GM13976 (cell line): ENCODE results near the gene DNAH8.

ENCODE experiments used
- DNase-seq: peaks from one replicate; pipeline ENCODE4 v3.0.0; 2012; ENCODE audit warnings: low spot score
- in situ Hi-C: fragments of 300-500 bp; cut with MboI; formaldehyde crosslinking; loops from one replicate; pipeline ENCODE4 v1.12.0; 2022; ENCODE audit warnings: low sequenced_read_pairs, mixed read lengths, inconsistent platforms; ENCODE audit not compliant: unreplicated experiment
- TF ChIP-seq, protein P1 (sequence below): IDR thresholded peaks from 2 replicates; pipeline ENCODE4 v1.5.1; 2012; ENCODE audit warnings: borderline replicate concordance, mild to moderate bottlenecking; ENCODE audit not compliant: insufficient read depth; ENCODE audit errors: extremely low read depth, missing control alignments, control extremely low read depth

Gene DNAH8

DNA sequence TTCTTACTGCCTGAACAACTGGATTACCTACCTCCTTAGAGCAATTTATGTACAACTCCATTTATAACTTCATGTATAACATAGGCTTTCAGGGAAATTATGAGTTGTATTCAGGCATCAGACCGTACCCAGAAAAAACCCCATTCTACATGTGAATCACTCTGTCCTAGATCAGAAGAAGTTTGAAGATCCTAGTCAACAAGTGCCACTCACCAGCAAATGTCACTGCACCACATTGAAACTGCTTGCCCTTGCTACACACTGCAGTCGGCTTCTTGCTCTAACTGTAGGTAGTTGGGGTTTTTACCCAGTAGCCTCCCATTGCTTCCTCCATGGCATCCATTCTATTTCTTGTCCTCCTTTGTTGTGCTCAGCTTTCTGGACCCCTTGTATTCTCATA lies 132.4 kb downstream of the DNAH8 start:
- in situ Hi-C loops: no loop called here
- DNase-seq: no peak
- TF ChIP-seq, protein P1, sequence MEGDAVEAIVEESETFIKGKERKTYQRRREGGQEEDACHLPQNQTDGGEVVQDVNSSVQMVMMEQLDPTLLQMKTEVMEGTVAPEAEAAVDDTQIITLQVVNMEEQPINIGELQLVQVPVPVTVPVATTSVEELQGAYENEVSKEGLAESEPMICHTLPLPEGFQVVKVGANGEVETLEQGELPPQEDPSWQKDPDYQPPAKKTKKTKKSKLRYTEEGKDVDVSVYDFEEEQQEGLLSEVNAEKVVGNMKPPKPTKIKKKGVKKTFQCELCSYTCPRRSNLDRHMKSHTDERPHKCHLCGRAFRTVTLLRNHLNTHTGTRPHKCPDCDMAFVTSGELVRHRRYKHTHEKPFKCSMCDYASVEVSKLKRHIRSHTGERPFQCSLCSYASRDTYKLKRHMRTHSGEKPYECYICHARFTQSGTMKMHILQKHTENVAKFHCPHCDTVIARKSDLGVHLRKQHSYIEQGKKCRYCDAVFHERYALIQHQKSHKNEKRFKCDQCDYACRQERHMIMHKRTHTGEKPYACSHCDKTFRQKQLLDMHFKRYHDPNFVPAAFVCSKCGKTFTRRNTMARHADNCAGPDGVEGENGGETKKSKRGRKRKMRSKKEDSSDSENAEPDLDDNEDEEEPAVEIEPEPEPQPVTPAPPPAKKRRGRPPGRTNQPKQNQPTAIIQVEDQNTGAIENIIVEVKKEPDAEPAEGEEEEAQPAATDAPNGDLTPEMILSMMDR: no peak

DNA sequence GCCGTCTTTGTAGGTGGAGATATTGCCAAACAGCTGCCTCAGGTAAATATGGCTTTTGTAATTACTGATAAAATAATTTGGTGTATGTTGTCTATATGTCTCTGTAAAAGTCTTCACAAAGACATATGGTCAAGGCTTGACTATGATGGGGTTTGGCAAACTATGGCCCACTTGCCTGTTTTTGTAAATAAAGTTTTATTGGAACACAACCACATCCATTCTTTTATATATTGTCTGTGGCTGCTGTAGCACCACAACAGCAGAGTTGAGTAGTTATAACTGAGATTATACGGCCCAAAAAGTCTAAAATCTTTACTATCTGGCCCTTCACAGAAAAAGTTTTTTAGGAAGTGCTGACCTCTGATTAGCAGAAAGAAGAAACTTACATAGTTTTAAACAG lies 133.6 kb downstream of the DNAH8 start:
- TF ChIP-seq, protein P1: no peak
- DNase-seq: no peak
- in situ Hi-C loops: no loop called here

DNA sequence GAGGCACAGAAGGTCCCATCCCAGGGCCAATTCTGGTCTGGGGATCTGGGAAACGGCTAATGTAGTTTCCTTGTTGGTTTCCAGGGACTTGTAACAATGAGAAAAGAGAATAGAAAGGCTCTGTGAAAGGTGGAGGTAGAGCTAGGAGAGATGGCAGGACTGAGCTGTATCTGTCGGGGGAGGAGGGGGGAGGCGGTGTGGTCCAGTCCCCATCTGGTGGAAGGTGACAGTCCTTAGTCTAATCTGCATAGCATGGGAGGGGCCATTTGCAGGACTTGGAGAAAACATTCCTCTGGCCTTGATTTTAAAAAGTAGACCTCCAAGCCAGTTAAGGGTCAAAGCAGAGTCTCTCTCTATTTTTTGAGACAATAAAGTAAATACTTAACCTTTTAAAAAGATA lies 137.1 kb downstream of the DNAH8 start:
- no peak for DNase-seq
- TF ChIP-seq, protein P1: no peak
- in situ Hi-C loops: no loop called here

DNA sequence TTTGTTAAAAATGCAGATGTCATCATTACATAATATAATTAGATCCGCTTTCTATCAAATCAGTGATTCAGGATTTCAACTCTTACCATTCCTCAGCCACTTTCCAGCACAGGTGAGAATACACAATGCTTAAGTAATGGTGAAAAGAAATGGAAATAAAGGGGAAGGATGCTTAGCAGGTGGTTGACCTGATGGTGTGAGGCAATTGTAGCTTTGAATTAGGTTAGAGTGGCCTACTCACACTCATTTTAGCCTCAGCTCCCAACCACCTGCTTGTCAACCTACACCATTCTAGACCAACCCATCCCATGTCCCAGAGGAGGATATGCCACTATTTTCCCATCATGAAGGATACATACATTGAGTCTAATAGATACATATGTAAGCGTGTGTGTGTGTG lies 138.1 kb downstream of the DNAH8 start:
- TF ChIP-seq, protein P1: no peak
- DNase-seq: no peak
- in situ Hi-C loops: no loop called here

DNA sequence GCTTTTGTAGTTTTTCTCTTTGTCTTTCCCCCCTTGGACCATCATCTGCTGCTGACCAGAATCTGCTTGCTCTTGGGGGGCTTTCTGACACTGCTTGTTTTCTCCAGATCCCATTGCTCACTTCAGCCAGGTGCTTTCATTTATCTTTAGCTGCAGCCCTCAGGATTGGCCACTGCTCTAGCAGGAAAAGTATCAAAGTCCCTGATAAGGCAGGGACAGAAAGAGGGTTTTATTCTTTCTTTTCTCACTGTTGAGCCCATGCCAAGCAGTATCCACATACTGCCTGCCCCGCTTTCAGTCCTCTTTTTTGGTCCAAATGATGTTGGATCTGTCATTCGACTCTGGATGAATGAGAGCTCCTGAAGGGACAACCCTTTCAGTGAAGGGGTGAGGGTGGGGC lies 141.4 kb downstream of the DNAH8 start:
- TF ChIP-seq, protein P1: no peak
- in situ Hi-C loops: no loop called here
- no peak for DNase-seq

DNA sequence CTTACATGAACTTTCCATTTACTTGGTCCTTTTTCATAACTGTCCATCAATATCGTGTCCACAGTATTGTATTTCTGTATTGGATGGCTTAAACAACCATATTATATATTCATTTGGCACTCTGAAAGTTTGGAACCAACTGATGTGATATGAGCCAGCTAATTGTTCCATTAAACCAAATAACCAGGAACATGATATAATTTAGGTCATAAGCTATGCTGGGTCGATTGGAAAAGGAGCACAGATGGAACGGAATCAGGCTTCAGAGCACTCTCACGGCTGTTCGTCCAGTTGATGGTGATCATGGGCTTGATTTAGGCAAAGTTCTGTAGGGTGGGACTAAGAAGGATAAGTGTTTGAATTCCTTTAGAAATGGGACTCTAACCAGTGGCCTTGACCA lies 142.7 kb downstream of the DNAH8 start:
- TF ChIP-seq, protein P1: no peak
- in situ Hi-C loops: no loop called here
- no peak for DNase-seq

DNA sequence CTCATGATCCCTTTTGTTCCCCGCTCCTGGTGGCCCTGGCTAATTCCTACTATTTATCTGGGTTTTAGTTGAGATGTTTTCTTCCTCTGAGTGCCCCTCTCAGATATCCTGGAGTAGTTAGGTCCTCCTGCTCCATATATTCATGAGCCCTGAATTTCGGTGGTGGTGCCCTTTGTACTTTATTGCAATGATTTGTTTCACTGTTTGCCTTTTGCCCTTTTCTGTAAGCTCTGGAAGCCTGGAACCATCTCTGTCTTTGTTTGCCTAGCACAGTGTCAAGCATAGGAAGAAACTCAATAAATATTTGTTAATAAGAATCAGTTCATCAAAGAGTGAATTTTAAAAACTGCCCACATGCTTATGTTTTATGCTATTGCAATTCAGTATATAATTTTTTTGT lies 144.9 kb downstream of the DNAH8 start:
- no peak for DNase-seq

More for the DNA sequence above, 144.9 kb downstream of the DNAH8 start:
- TF ChIP-seq, protein P1: no peak
- in situ Hi-C loops: no loop called here
